Liver (tissue), 3 donors: Measurements from ENCODE around the gene MTX1.

Experiments
- ATF3 ChIP-seq: IDR thresholded peaks from 2 replicates; pipeline ENCODE4 v1.6.1; 2016; ENCODE audit warnings: antibody characterized with exemption
- EGR1 ChIP-seq, 2 donors: IDR thresholded peaks; 2 replicates each; pipeline ENCODE4 v1.6.1; 2016 to 2018; ENCODE audit warnings: antibody characterized with exemption in 2 of 2, low read depth in 2 of 2
- GABPA ChIP-seq, 2 donors: IDR thresholded peaks in 1 of 2; conservative IDR thresholded peaks in 1 of 2; 2 replicates each; pipeline ENCODE4 v1.6.1; 2016; ENCODE audit warnings: antibody characterized with exemption in 2 of 2, mild to moderate bottlenecking in 1 of 2, moderate library complexity in 1 of 2
- HNF4G ChIP-seq: IDR thresholded peaks from 2 replicates; pipeline ENCODE4 v1.6.1; 2016; ENCODE audit warnings: antibody characterized with exemption
- RAD21 ChIP-seq, 2 donors: IDR thresholded peaks; 2 replicates each; pipeline ENCODE4 v1.6.1; 2016; ENCODE audit warnings: antibody characterized with exemption in 2 of 2, mild to moderate bottlenecking in 2 of 2
- YY1 ChIP-seq: IDR thresholded peaks from 2 replicates; pipeline ENCODE4 v1.6.1; 2016; ENCODE audit warnings: antibody characterized with exemption, mild to moderate bottlenecking
- TF ChIP-seq, protein P1 (sequence below): fragments of 150-350 bp; IDR thresholded peaks from 2 replicates; pipeline ENCODE4 v1.5.1; 2017; ENCODE audit warnings: improper control_type of control experiment, low read depth, low read length; ENCODE audit not compliant: missing input control
- TF ChIP-seq, protein P2 (sequence below): IDR thresholded peaks from 2 replicates; pipeline ENCODE4 v1.6.1; 2016; ENCODE audit warnings: antibody characterized with exemption, mild to moderate bottlenecking
- TF ChIP-seq, protein P3 (sequence below): IDR thresholded peaks from 2 replicates; pipeline ENCODE4 v1.6.1; 2016; ENCODE audit warnings: antibody characterized with exemption
- donor health status: healthy.
- donor health status: healthy.

GRCh38 chr1:155223047-155223446 lies 14.6 kb downstream of the MTX1 start:
- TF ChIP-seq, protein P1, sequence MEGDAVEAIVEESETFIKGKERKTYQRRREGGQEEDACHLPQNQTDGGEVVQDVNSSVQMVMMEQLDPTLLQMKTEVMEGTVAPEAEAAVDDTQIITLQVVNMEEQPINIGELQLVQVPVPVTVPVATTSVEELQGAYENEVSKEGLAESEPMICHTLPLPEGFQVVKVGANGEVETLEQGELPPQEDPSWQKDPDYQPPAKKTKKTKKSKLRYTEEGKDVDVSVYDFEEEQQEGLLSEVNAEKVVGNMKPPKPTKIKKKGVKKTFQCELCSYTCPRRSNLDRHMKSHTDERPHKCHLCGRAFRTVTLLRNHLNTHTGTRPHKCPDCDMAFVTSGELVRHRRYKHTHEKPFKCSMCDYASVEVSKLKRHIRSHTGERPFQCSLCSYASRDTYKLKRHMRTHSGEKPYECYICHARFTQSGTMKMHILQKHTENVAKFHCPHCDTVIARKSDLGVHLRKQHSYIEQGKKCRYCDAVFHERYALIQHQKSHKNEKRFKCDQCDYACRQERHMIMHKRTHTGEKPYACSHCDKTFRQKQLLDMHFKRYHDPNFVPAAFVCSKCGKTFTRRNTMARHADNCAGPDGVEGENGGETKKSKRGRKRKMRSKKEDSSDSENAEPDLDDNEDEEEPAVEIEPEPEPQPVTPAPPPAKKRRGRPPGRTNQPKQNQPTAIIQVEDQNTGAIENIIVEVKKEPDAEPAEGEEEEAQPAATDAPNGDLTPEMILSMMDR: no peak
- no peak for TF ChIP-seq RAD21 (IDR thresholded peaks at IDR 0.05)
- TF ChIP-seq, protein P2, sequence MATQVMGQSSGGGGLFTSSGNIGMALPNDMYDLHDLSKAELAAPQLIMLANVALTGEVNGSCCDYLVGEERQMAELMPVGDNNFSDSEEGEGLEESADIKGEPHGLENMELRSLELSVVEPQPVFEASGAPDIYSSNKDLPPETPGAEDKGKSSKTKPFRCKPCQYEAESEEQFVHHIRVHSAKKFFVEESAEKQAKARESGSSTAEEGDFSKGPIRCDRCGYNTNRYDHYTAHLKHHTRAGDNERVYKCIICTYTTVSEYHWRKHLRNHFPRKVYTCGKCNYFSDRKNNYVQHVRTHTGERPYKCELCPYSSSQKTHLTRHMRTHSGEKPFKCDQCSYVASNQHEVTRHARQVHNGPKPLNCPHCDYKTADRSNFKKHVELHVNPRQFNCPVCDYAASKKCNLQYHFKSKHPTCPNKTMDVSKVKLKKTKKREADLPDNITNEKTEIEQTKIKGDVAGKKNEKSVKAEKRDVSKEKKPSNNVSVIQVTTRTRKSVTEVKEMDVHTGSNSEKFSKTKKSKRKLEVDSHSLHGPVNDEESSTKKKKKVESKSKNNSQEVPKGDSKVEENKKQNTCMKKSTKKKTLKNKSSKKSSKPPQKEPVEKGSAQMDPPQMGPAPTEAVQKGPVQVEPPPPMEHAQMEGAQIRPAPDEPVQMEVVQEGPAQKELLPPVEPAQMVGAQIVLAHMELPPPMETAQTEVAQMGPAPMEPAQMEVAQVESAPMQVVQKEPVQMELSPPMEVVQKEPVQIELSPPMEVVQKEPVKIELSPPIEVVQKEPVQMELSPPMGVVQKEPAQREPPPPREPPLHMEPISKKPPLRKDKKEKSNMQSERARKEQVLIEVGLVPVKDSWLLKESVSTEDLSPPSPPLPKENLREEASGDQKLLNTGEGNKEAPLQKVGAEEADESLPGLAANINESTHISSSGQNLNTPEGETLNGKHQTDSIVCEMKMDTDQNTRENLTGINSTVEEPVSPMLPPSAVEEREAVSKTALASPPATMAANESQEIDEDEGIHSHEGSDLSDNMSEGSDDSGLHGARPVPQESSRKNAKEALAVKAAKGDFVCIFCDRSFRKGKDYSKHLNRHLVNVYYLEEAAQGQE: no peak
- TF ChIP-seq, protein P3, sequence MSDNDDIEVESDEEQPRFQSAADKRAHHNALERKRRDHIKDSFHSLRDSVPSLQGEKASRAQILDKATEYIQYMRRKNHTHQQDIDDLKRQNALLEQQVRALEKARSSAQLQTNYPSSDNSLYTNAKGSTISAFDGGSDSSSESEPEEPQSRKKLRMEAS: no peak
- TF ChIP-seq GABPA (IDR thresholded peaks at IDR 0.05 in 1 of 2, conservative IDR thresholded peaks at IDR 0.05 in 1 of 2): no peak
- no peak for TF ChIP-seq ATF3
- no peak for TF ChIP-seq EGR1 (IDR thresholded peaks at IDR 0.05; ENCODE audit: low read depth in 2 of 2)
- TF ChIP-seq HNF4G: no peak
- no peak for TF ChIP-seq YY1
